C4-2B (cell line): Measurements from ENCODE around the gene DDX54.

Source experiments
- ZFX ChIP-seq: fragments of 450-650 bp; IDR thresholded peaks from 2 replicates; pipeline ENCODE4 v1.6.1; 2017
- TF ChIP-seq, protein P1 (sequence below): fragments of 450-650 bp; conservative IDR thresholded peaks from 2 replicates; pipeline ENCODE4 v1.5.1; 2017; ENCODE audit warnings: mild to moderate bottlenecking

DNA sequence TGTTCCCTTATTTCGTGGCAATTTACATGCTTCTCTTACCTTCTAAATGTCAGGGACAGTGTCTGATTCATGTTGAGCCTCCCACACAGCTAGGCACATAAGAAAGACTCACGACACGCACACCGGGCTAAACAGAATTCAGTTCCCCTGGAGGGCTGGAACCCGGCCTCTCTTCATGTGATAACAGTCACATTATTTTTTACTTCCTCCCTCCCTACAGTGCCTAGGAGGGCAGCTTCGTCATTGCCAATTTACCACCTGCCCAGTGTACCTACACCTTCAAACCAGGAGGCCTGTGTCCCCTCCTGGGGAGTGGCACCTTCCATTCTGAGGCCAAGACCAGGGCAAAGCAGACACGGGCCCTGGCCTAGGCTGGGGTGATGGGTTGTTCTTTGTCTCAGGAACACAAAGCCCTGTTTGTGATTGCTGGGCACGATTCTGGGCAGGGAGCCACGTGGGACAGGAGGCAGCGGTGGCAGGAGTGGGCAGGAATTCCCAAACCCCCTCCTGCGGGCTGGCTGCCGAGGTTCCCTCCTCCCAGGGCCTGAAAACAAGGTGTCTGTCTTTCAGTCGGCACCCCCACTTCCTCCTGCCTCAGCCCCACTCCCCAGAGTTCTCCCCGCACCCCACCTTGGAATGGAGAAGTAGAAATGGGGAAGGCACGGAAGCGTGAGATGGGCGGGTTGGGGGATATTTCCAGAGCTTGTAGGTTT lies 42.9 kb downstream of the DDX54 start:
- TF ChIP-seq, protein P1, sequence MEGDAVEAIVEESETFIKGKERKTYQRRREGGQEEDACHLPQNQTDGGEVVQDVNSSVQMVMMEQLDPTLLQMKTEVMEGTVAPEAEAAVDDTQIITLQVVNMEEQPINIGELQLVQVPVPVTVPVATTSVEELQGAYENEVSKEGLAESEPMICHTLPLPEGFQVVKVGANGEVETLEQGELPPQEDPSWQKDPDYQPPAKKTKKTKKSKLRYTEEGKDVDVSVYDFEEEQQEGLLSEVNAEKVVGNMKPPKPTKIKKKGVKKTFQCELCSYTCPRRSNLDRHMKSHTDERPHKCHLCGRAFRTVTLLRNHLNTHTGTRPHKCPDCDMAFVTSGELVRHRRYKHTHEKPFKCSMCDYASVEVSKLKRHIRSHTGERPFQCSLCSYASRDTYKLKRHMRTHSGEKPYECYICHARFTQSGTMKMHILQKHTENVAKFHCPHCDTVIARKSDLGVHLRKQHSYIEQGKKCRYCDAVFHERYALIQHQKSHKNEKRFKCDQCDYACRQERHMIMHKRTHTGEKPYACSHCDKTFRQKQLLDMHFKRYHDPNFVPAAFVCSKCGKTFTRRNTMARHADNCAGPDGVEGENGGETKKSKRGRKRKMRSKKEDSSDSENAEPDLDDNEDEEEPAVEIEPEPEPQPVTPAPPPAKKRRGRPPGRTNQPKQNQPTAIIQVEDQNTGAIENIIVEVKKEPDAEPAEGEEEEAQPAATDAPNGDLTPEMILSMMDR, result no peak
- TF ChIP-seq ZFX, result no peak
